ENCODE data around the gene KTN1. TPM values are rescaled to one million over a fixed set of nuclear protein-coding genes. Genes with fewer than 3 reads are reported as not detected.
A peak's percentile ranks its signal among the peaks of the same experiment; 100 is the strongest.

Gene KTN1
- total and polyA plus RNA-seq, 12 donors = 161 to 293 (median 247) TPM

GRCh38 chr14:55730592-55731310 is 150.7 kb downstream of the KTN1 start:
- Histone ChIP-seq H3K4me1 (no peaks in the 10 kb centered on the region), H3K27me3 (no peaks in the 10 kb centered on the region), H3K4me3 (no peak overlapping the region), H3K36me3 (no peaks in the 10 kb centered on the region), H3K9me3 (peaks cover 0 to 4% (median 0%) of the 10 kb centered on the region in 11 donors), H3K27ac (no peak overlapping the region)
- TF ChIP-seq, protein P1, sequence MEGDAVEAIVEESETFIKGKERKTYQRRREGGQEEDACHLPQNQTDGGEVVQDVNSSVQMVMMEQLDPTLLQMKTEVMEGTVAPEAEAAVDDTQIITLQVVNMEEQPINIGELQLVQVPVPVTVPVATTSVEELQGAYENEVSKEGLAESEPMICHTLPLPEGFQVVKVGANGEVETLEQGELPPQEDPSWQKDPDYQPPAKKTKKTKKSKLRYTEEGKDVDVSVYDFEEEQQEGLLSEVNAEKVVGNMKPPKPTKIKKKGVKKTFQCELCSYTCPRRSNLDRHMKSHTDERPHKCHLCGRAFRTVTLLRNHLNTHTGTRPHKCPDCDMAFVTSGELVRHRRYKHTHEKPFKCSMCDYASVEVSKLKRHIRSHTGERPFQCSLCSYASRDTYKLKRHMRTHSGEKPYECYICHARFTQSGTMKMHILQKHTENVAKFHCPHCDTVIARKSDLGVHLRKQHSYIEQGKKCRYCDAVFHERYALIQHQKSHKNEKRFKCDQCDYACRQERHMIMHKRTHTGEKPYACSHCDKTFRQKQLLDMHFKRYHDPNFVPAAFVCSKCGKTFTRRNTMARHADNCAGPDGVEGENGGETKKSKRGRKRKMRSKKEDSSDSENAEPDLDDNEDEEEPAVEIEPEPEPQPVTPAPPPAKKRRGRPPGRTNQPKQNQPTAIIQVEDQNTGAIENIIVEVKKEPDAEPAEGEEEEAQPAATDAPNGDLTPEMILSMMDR (IDR thresholded peaks at IDR 0.05) = no peak
- DNase-seq = no peak
- ATAC-seq = no peak
- intact Hi-C loops (cut with DNase I) = loop anchor here in 9 of 10 donors (5.0 to 10.0 kb wide), 7 partner anchors 374 to 694 kb away; partner anchors contain the start of gene PELI2 (in 1 of the 9)

- intact Hi-C loops (cut with DNase I) = loop anchor here in 9 of 10 donors (5.0 to 10.0 kb wide), 7 partner anchors 373 to 693 kb away; partner anchors contain the start of gene PELI2 (in 1 of the 9)
- Histone ChIP-seq H3K27ac (no peak overlapping the region), H3K4me1 (no peaks in the 10 kb centered on the region), H3K4me3 (no peak overlapping the region), H3K36me3 (no peaks in the 10 kb centered on the region), H3K27me3 (no peaks in the 10 kb centered on the region), H3K9me3 (peaks cover 0 to 5% (median 0%) of the 10 kb centered on the region in 11 donors)
- no peak for DNase-seq
- ATAC-seq = no peak
- WGBS, 2 donors = 80 to 89% methylated on average over 4 of the region's 4 CpGs
- TF ChIP-seq, protein P1 (IDR thresholded peaks at IDR 0.05) = no peak
Observed at GRCh38 chr14:55731311-55731872, 151.4 kb downstream of the KTN1 start.

- Histone ChIP-seq H3K4me1 (no peaks in the 10 kb centered on the region), H3K9me3 (peaks cover 0 to 5% (median 0%) of the 10 kb centered on the region in 11 donors), H3K4me3 (no peak overlapping the region), H3K36me3 (no peaks in the 10 kb centered on the region), H3K27ac (no peak overlapping the region), H3K27me3 (no peaks in the 10 kb centered on the region)
- DNase-seq (peak in 1 of 2 donors; percentile 47), ATAC-seq (peak in 2 of 8 donors; percentile 20 to 33)
- intact Hi-C loops (cut with DNase I) = loop anchor here in 9 of 10 donors (5.0 to 10.0 kb wide), 7 partner anchors 373 to 693 kb away; partner anchors contain the start of gene PELI2 (in 1 of the 9)
- WGBS, 2 donors = 16 to 20% methylated on average over 2 of the region's 2 CpGs
- TF ChIP-seq, protein P1 (IDR thresholded peaks at IDR 0.05) = peak; percentile 26 to 76 (median 71)
Observed at GRCh38 chr14:55731881-55732498, 152.0 kb downstream of the KTN1 start.

DNA sequence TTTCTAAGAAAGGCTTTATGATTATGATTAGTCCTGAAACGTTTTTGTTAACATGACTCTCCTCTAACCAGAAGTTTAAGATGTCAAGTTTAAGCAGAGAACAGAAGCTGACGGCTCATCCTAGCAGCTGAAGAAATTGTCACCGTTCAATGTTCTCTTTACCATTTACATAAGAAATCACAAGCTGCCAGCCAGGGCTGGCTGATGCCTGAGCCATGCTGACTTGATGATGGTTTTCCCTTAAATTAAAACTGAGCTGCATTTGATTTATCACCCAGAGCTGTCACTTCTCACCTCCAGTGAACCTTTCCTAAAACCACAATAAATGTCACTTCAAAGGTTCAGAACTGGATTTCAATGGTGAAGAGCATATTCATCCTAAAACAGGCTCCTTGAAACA is 153.6 kb downstream of the KTN1 start:
- no peak for DNase-seq
- Histone ChIP-seq H3K4me1 (no peaks in the 10 kb centered on the region), H3K27me3 (no peaks in the 10 kb centered on the region), H3K4me3 (no peak overlapping the region), H3K9me3 (peaks cover 0 to 5% (median 0%) of the 10 kb centered on the region in 11 donors), H3K36me3 (no peaks in the 10 kb centered on the region), H3K27ac (no peak overlapping the region)
- TF ChIP-seq, protein P1 (IDR thresholded peaks at IDR 0.05) = no peak
- WGBS, 2 donors = 74 to 75% methylated on average over 3 of the region's 3 CpGs
- ATAC-seq = no peak
- intact Hi-C loops (cut with DNase I) = loop anchor here in 9 of 10 donors (5.0 to 10.0 kb wide), 7 partner anchors 371 to 691 kb away; partner anchors contain the start of gene PELI2 (in 1 of the 9)
